PC-9 (cell line): Measurements from ENCODE around the gene NKX2-3. TPM values are rescaled to one million over a fixed set of nuclear protein-coding genes. Genes with fewer than 3 reads are reported as not detected.

Experiments
- BruUV-seq: library from RNA; stranded (reverse); fragments of 400-500 nt; replicated peaks from 2 replicates; lab custom pipeline; 2021; lab: Mats Ljungman, UMichigan
- CTCF ChIA-PET: fragments of 300-600 bp; sonication (Branson Sonifier 250); formaldehyde crosslinking; loops from one replicate; lab custom pipeline; 2022; ENCODE audit warnings: antibody characterized with exemption; lab: Charles Lee
- POLR2A ChIA-PET: fragments of 300-600 bp; sonication (Branson Sonifier 250); formaldehyde crosslinking; loops from one replicate; lab custom pipeline; 2022; ENCODE audit warnings: antibody characterized with exemption; ENCODE audit not compliant: unreplicated experiment; lab: Charles Lee
- DNase-seq, 2 experiments: peaks; one replicate each; pipeline versions ENCODE4 v3.0.0 to v3.0.0-alpha.2; 2015 to 2022; ENCODE audit warnings: mixed read lengths in 1 of 2
- H2AFZ ChIP-seq: fragments of 200-600 bp; sonication (generic); 2 replicates; pipeline ENCODE4 v1.8.1; 2017; ENCODE audit warnings: antibody characterized with exemption
- H3F3A ChIP-seq: fragments of 200-600 bp; sonication (generic); 2 replicates; pipeline ENCODE4 v1.8.1; 2017; ENCODE audit warnings: antibody characterized with exemption, mild to moderate bottlenecking, low read depth; ENCODE audit not compliant: insufficient read depth
- H3K27ac ChIP-seq: fragments of 200-600 bp; sonication (generic); 2 replicates; pipeline ENCODE4 v1.6.1; 2016; ENCODE audit warnings: mixed run types
- H3K27me3 ChIP-seq: fragments of 200-600 bp; sonication (generic); 2 replicates; pipeline ENCODE4 v1.6.1; 2016; ENCODE audit warnings: low read depth, mixed run types; ENCODE audit not compliant: insufficient read depth
- H3K36me3 ChIP-seq: fragments of 200-600 bp; sonication (generic); 2 replicates; pipeline ENCODE4 v1.6.1; 2016; ENCODE audit warnings: low read depth, mixed run types
- H3K4me1 ChIP-seq: fragments of 200-600 bp; sonication (generic); replicated peaks from 2 replicates; pipeline ENCODE4 v1.6.1; 2016; ENCODE audit warnings: mixed run types; ENCODE audit not compliant: insufficient read depth
- H3K4me2 ChIP-seq: fragments of 200-600 bp; sonication (generic); 2 replicates; pipeline ENCODE4 v1.6.1; 2017; ENCODE audit warnings: mixed run types
- H3K4me3 ChIP-seq: fragments of 200-600 bp; sonication (generic); 2 replicates; pipeline ENCODE4 v1.6.1; 2016; ENCODE audit warnings: mixed run types
- H3K79me2 ChIP-seq: fragments of 200-600 bp; sonication (generic); 2 replicates; pipeline ENCODE4 v1.6.1; 2017; ENCODE audit warnings: low read depth, mixed run types
- H3K9me2 ChIP-seq: fragments of 200-600 bp; sonication (generic); 2 replicates; pipeline ENCODE4 v1.8.1; 2017; ENCODE audit warnings: mild to moderate bottlenecking; ENCODE audit not compliant: insufficient read depth
- H3K9me3 ChIP-seq: fragments of 200-600 bp; sonication (generic); 2 replicates; pipeline ENCODE4 v1.8.1; 2016; ENCODE audit warnings: low read depth; ENCODE audit not compliant: insufficient read depth
- H4K20me1 ChIP-seq: fragments of 200-600 bp; sonication (generic); 2 replicates; pipeline ENCODE4 v1.8.1; 2017; ENCODE audit not compliant: insufficient read depth
- EZH2 ChIP-seq: fragments of 200-600 bp; sonication (generic); IDR thresholded peaks from 2 replicates; pipeline ENCODE4 v1.8.0; 2017; ENCODE audit warnings: antibody characterized with exemption, low read depth
- intact Hi-C: fragments of 100-400 bp; cut with micrococcal nuclease; formaldehyde crosslinking; loops from one replicate; pipeline ENCODE4 v1.10.0; 2022; ENCODE audit not compliant: unreplicated experiment
- total RNA-seq: library from RNA; stranded (reverse); gene quantifications from 2 replicates; pipeline ENCODE4 v1.2.3, GENCODE V29; 2021
- TF ChIP-seq, protein P1 (sequence below): fragments of 200-600 bp; sonication (generic); conservative IDR thresholded peaks from 2 replicates; pipeline ENCODE4 v1.6.1; 2017; ENCODE audit warnings: mixed run types, antibody characterized with exemption, mild to moderate bottlenecking, moderate library complexity

Gene NKX2-3
- total RNA-seq, 1 experiment from 2014 or later, result not detected

DNA sequence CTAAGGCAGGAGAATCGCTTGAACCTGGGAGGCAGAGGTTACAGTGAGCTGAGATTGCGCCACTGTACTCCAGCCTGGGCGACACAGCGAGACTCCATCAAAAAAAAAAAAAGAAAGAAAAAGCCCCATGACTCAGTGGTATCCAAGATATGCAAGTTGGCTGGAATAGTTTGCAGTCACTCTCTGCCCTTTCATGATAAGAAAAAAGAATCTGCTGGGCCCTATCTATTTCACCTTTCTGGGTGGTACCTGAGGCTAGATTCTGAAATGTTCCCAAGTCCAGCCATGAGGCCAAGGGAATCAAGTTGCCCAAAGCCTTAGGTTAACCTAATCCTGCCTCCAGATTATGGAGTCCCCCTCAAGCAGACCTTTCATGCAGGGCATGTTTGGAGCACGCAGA lies 24.3 kb downstream of the NKX2-3 start:
- TF ChIP-seq, protein P1, sequence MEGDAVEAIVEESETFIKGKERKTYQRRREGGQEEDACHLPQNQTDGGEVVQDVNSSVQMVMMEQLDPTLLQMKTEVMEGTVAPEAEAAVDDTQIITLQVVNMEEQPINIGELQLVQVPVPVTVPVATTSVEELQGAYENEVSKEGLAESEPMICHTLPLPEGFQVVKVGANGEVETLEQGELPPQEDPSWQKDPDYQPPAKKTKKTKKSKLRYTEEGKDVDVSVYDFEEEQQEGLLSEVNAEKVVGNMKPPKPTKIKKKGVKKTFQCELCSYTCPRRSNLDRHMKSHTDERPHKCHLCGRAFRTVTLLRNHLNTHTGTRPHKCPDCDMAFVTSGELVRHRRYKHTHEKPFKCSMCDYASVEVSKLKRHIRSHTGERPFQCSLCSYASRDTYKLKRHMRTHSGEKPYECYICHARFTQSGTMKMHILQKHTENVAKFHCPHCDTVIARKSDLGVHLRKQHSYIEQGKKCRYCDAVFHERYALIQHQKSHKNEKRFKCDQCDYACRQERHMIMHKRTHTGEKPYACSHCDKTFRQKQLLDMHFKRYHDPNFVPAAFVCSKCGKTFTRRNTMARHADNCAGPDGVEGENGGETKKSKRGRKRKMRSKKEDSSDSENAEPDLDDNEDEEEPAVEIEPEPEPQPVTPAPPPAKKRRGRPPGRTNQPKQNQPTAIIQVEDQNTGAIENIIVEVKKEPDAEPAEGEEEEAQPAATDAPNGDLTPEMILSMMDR, result no peak
- TF ChIP-seq EZH2, result no peak
- no peak overlapping the region for H3K4me3 ChIP-seq
- H3K4me2 ChIP-seq, result no peak overlapping the region
- BruUV-seq, result no TSS peak
- H3K79me2 ChIP-seq, result no peaks in the 10 kb centered on the region
- no peak overlapping the region for H3K27ac ChIP-seq
- H3K9me2 ChIP-seq, result no peaks in the 10 kb centered on the region
- no peaks in the 10 kb centered on the region for H3F3A ChIP-seq
- no peaks in the 10 kb centered on the region for H3K27me3 ChIP-seq
- POLR2A ChIA-PET, result no interaction called here
- no peak for DNase-seq
- H4K20me1 ChIP-seq, result no peaks in the 10 kb centered on the region
- CTCF ChIA-PET, result no interaction called here
- no peaks in the 10 kb centered on the region for H3K4me1 ChIP-seq
- H2AFZ ChIP-seq, result no peak overlapping the region
- intact Hi-C loops, result no loop called here
- H3K36me3 ChIP-seq, result no peaks in the 10 kb centered on the region
- no peaks in the 10 kb centered on the region for H3K9me3 ChIP-seq

- BruUV-seq, result no TSS peak
- Histone ChIP-seq H3K4me1 (no peaks in the 10 kb centered on the region), H2AFZ (no peak overlapping the region), H4K20me1 (no peaks in the 10 kb centered on the region), H3K36me3 (no peaks in the 10 kb centered on the region), H3K27ac (no peak overlapping the region), H3F3A (no peaks in the 10 kb centered on the region), H3K9me2 (no peaks in the 10 kb centered on the region), H3K9me3 (no peaks in the 10 kb centered on the region), H3K4me2 (no peak overlapping the region), H3K27me3 (no peaks in the 10 kb centered on the region), H3K4me3 (no peak overlapping the region), H3K79me2 (no peaks in the 10 kb centered on the region)
- ChIA-PET CTCF (interaction anchor here (0.7 kb wide), 1 partner anchor 136 kb away, joined by 7 read pairs; no protein-coding TSS in a partner anchor), POLR2A (no interaction called here)
- no peak for DNase-seq
- intact Hi-C loops, result no loop called here
- TF ChIP-seq, protein P1, result no peak
- TF ChIP-seq EZH2, result no peak
These were observed 26.0 kb downstream of the NKX2-3 start for GRCh38 chr10:99558708-99559107.

GRCh38 chr10:99560277-99561126 lies 27.8 kb downstream of the NKX2-3 start:
- H3F3A ChIP-seq, result no peaks in the 10 kb centered on the region
- H3K4me1 ChIP-seq, result no peaks in the 10 kb centered on the region
- ChIA-PET CTCF (interaction anchor here (0.6 to 1.5 kb wide), 4 partner anchors 21 to 586 kb away, joined by 3 to 8 read pairs (median 4); partner anchors contain the start of gene ENTPD7), POLR2A (no interaction called here)
- no peaks in the 10 kb centered on the region for H3K27me3 ChIP-seq
- no peak overlapping the region for H3K27ac ChIP-seq
- intact Hi-C loops, result loop anchor here (1.0 to 5.0 kb wide), 4 partner anchors 52 to 168 kb away; no protein-coding TSS in a partner anchor
- H3K9me2 ChIP-seq, result no peaks in the 10 kb centered on the region
- DNase-seq, result peak in 1 of 2 experiments; percentile 22
- no peak for TF ChIP-seq EZH2
- TF ChIP-seq, protein P1, result peak; percentile 82
- H4K20me1 ChIP-seq, result no peaks in the 10 kb centered on the region
- H3K4me3 ChIP-seq, result no peak overlapping the region
- H3K9me3 ChIP-seq, result no peaks in the 10 kb centered on the region
- H3K4me2 ChIP-seq, result no peak overlapping the region
- H3K36me3 ChIP-seq, result no peaks in the 10 kb centered on the region
- BruUV-seq, result no TSS peak
- H2AFZ ChIP-seq, result no peak overlapping the region
- H3K79me2 ChIP-seq, result no peaks in the 10 kb centered on the region
